ENCODE results near the gene TNIP1. TPM values are rescaled to one million over a fixed set of nuclear protein-coding genes. Genes with fewer than 3 reads are reported as not detected.

The TNIP1 gene
- total RNA-seq, 4 donors from 2014 or later: 63.9 to 296 (median 223) TPM

DNA sequence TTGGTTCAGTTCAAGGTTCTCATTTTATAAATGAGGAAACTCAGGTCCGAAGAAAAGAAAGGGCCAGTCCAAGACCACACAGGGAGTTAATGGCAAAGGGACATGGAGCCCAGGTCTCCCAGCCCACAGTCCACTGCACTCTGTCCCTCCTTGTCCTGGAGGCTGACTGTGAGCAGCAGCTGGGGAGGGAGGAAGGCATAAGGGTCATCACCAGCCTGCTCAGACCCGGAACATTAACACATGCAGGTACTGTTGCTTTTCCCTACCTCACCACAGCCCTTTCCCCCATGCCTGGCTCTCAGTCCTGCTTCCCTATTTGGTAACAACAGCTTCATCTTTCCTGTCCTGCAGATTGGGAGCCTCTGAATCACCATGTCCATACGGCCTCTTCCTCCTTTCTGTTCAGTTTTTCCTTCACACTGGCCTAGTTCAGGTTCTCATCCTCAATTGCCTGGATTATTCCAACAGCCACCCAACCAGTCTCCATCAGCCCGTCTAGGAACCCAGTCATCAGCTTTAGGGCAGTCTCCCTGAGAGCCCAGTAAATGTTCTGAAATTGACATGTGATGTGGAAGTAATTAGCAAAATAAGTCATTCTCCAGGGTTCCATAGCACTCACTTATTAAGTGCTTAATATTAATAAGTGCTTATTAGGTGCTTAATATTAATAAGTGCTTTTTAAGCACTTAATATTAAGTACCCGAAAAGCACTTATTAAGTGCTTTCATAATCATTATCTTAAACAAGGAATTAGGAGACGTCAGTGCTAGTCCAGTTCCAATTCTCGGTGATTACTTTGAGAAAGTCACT is 56.2 kb downstream of the TNIP1 start:
- no peaks in the 10 kb centered on the region for H3K9me3 ChIP-seq
- DNase-seq: no peak
- H3K4me1 ChIP-seq: peaks cover 5 to 57% (median 33%) of the 10 kb centered on the region in 4 donors
- no peak for TF ChIP-seq POLR2AphosphoS5 (IDR thresholded peaks at IDR 0.05)
- no peak for TF ChIP-seq EP300 (IDR thresholded peaks at IDR 0.05; ENCODE audit: low read depth)
- no peak for TF ChIP-seq POLR2A (IDR thresholded peaks at IDR 0.05)
- no peak for TF ChIP-seq CTCF (IDR thresholded peaks at IDR 0.05)
- peaks cover 0 to 12% (median 5%) of the 10 kb centered on the region in 4 donors for H3K36me3 ChIP-seq
- peak overlapping the region; percentile 74 to 88 (median 82) for H3K27ac ChIP-seq
- in situ Hi-C loops (cut with MboI; ENCODE audit: low pct_ligation_motif_present in 1 of 4, low pct_unique_long_range_greater_than_20kb in 1 of 4, low sequenced_read_pairs in 3 of 4): no loop called here
- WGBS, 2 donors (ENCODE audit: low coverage in 1 of 2): 88 to 92% methylated on average over 3 to 7 of the region's 7 CpGs
- peak overlapping the region in 1 of 4 donors; percentile 62 for H3K4me3 ChIP-seq
- intact Hi-C loops (cut with DNase I; ENCODE audit: low total_unique reads): no loop called here
- no peaks in the 10 kb centered on the region for H3K27me3 ChIP-seq

DNA sequence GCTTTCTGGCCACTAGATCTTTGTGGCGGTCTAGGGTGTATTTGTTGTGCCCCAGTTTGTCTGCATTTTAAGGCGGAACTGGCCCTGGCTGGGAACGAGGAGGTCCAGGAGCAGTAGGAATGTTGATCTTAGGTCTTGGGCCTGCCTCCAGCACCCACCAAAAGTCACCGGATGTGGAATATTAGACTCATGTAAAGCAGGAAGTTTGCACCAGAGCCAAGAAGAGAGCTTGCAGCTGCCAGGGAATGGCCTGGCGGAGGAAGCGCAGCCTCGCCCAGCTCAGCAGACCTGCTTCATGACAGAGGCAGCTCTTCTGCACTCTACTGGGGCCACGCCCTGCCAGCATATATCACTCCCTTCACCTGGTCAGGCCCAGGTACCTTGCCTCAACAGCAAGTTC is 57.2 kb downstream of the TNIP1 start:
- intact Hi-C loops (cut with DNase I; ENCODE audit: low total_unique reads) (no loop called here), in situ Hi-C loops (cut with MboI; ENCODE audit: low pct_ligation_motif_present in 1 of 4, low pct_unique_long_range_greater_than_20kb in 1 of 4, low sequenced_read_pairs in 3 of 4) (no loop called here)
- peak overlapping the region; percentile 74 to 88 (median 82) for H3K27ac ChIP-seq
- DNase-seq: peak; percentile 64
- peak overlapping the region in 1 of 4 donors; percentile 62 for H3K4me3 ChIP-seq
- peaks cover 0 to 5% (median 2%) of the 10 kb centered on the region in 4 donors for H3K36me3 ChIP-seq
- H3K9me3 ChIP-seq: no peaks in the 10 kb centered on the region
- TF ChIP-seq EP300 (IDR thresholded peaks at IDR 0.05; ENCODE audit: low read depth) (no peak), POLR2AphosphoS5 (IDR thresholded peaks at IDR 0.05) (peak in 1 of 3 donors; percentile 42)
- no peaks in the 10 kb centered on the region for H3K27me3 ChIP-seq
- WGBS, 2 donors (ENCODE audit: low coverage in 1 of 2): 40% methylated on average over 8 of the region's 8 CpGs; no CpG with 5 or more reads in 1 of the 2 donors
- H3K4me1 ChIP-seq: peaks cover 5 to 57% (median 33%) of the 10 kb centered on the region in 4 donors

GRCh38 chr5:151023047-151023615 is 57.7 kb downstream of the TNIP1 start:
- H3K4me3 ChIP-seq: peak overlapping the region in 3 of 4 donors; percentile 4 to 62 (median 49)
- 71% methylated on average over 5 of the region's 5 CpGs; no CpG with 5 or more reads in 1 of the 2 donors for WGBS, 2 donors (ENCODE audit: low coverage in 1 of 2)
- no peaks in the 10 kb centered on the region for H3K9me3 ChIP-seq
- H3K27me3 ChIP-seq: no peaks in the 10 kb centered on the region
- peak overlapping the region; percentile 74 to 88 (median 82) for H3K27ac ChIP-seq
- peaks cover 5 to 57% (median 33%) of the 10 kb centered on the region in 4 donors for H3K4me1 ChIP-seq
- TF ChIP-seq EP300 (IDR thresholded peaks at IDR 0.05; ENCODE audit: low read depth) (no peak), POLR2AphosphoS5 (IDR thresholded peaks at IDR 0.05) (no peak), POLR2A (IDR thresholded peaks at IDR 0.05) (no peak), CTCF (IDR thresholded peaks at IDR 0.05) (no peak)
- H3K36me3 ChIP-seq: peaks cover 0 to 3% (median under 1%) of the 10 kb centered on the region in 4 donors
- intact Hi-C loops (cut with DNase I; ENCODE audit: low total_unique reads): no loop called here
- in situ Hi-C loops (cut with MboI; ENCODE audit: low pct_ligation_motif_present in 1 of 4, low pct_unique_long_range_greater_than_20kb in 1 of 4, low sequenced_read_pairs in 3 of 4): no loop called here
- no peak for DNase-seq

DNA sequence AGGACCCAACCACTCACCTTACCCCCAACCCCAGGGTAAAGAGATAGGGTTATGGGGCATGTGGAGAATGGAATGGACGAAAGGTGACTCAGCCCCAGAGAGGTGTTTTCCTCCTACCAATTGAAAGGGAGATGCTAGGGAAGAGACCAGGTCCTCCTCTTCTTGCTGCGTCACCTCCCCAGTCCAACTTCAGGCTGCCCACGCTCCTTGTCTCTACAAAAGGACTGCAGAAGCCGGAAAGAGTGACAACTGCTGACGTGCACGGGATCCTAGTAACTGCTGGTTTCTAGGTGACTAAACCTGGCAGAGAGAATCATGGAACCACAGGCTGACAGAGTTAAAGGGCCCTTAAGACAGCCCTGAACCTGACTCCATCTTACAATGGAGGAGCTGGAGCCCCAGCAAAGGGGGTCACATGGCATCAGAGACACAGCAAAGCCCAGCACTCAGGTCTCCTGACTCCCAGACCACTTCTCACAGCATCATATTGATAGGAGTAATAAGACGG is 58.3 kb downstream of the TNIP1 start:
- 69 to 77% methylated on average over 2 to 7 of the region's 7 CpGs for WGBS, 2 donors (ENCODE audit: low coverage in 1 of 2)
- Histone ChIP-seq H3K27me3 (no peaks in the 10 kb centered on the region), H3K4me1 (peaks cover 5 to 57% (median 33%) of the 10 kb centered on the region in 4 donors), H3K36me3 (peaks cover 0 to 1% (median 0%) of the 10 kb centered on the region in 4 donors), H3K4me3 (peak overlapping the region in 3 of 4 donors; percentile 49 to 62 (median 55)), H3K27ac (peak overlapping the region; percentile 74 to 88 (median 82)), H3K9me3 (no peaks in the 10 kb centered on the region)
- in situ Hi-C loops (cut with MboI; ENCODE audit: low pct_ligation_motif_present in 1 of 4, low pct_unique_long_range_greater_than_20kb in 1 of 4, low sequenced_read_pairs in 3 of 4): no loop called here
- TF ChIP-seq POLR2A (IDR thresholded peaks at IDR 0.05): no peak
- no peak for TF ChIP-seq EP300 (IDR thresholded peaks at IDR 0.05; ENCODE audit: low read depth)
- no peak for TF ChIP-seq CTCF (IDR thresholded peaks at IDR 0.05)
- TF ChIP-seq POLR2AphosphoS5 (IDR thresholded peaks at IDR 0.05): no peak
- intact Hi-C loops (cut with DNase I; ENCODE audit: low total_unique reads): no loop called here
- DNase-seq: no peak

Measured in transverse colon (tissue), 4 donors.